ENCODE data around the gene SUMO3. TPM values are rescaled to one million over a fixed set of nuclear protein-coding genes. Genes with fewer than 3 reads are reported as not detected.

The SUMO3 gene
- total and polyA plus RNA-seq, 4 donors = 35.1 to 51.0 (median 40.6) TPM

- H3K4me3 ChIP-seq (ENCODE audit: low read depth in 1 of 3, low read length in 3 of 3) = no peak overlapping the region
- no peak overlapping the region for H3K27ac ChIP-seq (ENCODE audit: low read depth in 1 of 2, low read length in 2 of 2)
- H3K9ac ChIP-seq (ENCODE audit: low read depth in 1 of 2, low read length in 2 of 2) = no peak overlapping the region
- WGBS = 94% methylated on average over 9 of the region's 9 CpGs
- no peaks in the 10 kb centered on the region for H3K4me1 ChIP-seq (ENCODE audit: control insufficient read depth in 4 of 4, insufficient read depth in 4 of 4, low read length in 3 of 4)
- no peaks in the 10 kb centered on the region for H3K9me3 ChIP-seq (ENCODE audit: control insufficient read depth in 4 of 4, low read length in 3 of 4)
- DNase-seq (ENCODE audit: low spot score) = no peak
- no peak for TF ChIP-seq TAF1 (conservative IDR thresholded peaks at IDR 0.05)
- no peak for TF ChIP-seq CTCF (IDR thresholded peaks at IDR 0.05; ENCODE audit: low read depth, low read length, missing input control)
- TF ChIP-seq, protein P1, sequence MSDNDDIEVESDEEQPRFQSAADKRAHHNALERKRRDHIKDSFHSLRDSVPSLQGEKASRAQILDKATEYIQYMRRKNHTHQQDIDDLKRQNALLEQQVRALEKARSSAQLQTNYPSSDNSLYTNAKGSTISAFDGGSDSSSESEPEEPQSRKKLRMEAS (IDR thresholded peaks at IDR 0.05) = no peak
- TF ChIP-seq SP1 (IDR thresholded peaks at IDR 0.05) = no peak
- no peak for TF ChIP-seq FOXA2 (IDR thresholded peaks at IDR 0.05)
- no peak for TF ChIP-seq GABPA (IDR thresholded peaks at IDR 0.05 in 1 of 2, conservative IDR thresholded peaks at IDR 0.05 in 1 of 2)
- no peak for TF ChIP-seq YY1 (IDR thresholded peaks at IDR 0.05)
- TF ChIP-seq NR2F2 (IDR thresholded peaks at IDR 0.05) = no peak
- no peak for TF ChIP-seq EGR1 (IDR thresholded peaks at IDR 0.05; ENCODE audit: low read depth in 2 of 2)
- TF ChIP-seq JUND (IDR thresholded peaks at IDR 0.05) = no peak
- TF ChIP-seq HNF4G (IDR thresholded peaks at IDR 0.05) = no peak
- no peak for TF ChIP-seq ZBTB33 (IDR thresholded peaks at IDR 0.05)
- no peak for TF ChIP-seq HNF4A (conservative IDR thresholded peaks at IDR 0.05)
- no peak for TF ChIP-seq RXRA (IDR thresholded peaks at IDR 0.05)
- TF ChIP-seq ATF3 (IDR thresholded peaks at IDR 0.05) = no peak
- no peak for TF ChIP-seq REST (IDR thresholded peaks at IDR 0.05)
- H3K36me3 ChIP-seq (ENCODE audit: control insufficient read depth in 4 of 4, insufficient read depth in 3 of 4, low read depth in 1 of 4, low read length in 3 of 4) = no peaks in the 10 kb centered on the region
- no peaks in the 10 kb centered on the region for H3K27me3 ChIP-seq (ENCODE audit: control insufficient read depth in 4 of 4, insufficient read depth in 4 of 4, low read length in 3 of 4)
Observed at GRCh38 chr21:44838951-44839350, 21.1 kb upstream of the SUMO3 start.
